ENCODE measurements around the gene ITPR1. TPM values are rescaled to one million over a fixed set of nuclear protein-coding genes. Genes with fewer than 3 reads are reported as not detected.
"Not testable (repeated sequence)": the region's sequence is repeated elsewhere in the genome, so short reads cannot be mapped to it uniquely, and the experiment has no call there.

Gene ITPR1
- polyA plus RNA-seq (ENCODE audit: insufficient read length in 3 of 3): 10 to 100 TPM; 48.6 to 58.8 (median 53.2) TPM
- long read RNA-seq, donor 1, partial matches to known transcripts: 0 of 3 reads
- long read RNA-seq, donor 1, other reads (novel, unspliced or antisense): 0 of 3 reads
- long read RNA-seq, donor 2, partial matches to known transcripts: 0 of 1 reads
- long read RNA-seq, donor 2, other reads (novel, unspliced or antisense): 0 of 1 reads
- long read RNA-seq, donor 3, partial matches to known transcripts: 5 of 7 reads
- long read RNA-seq, donor 3, other reads (novel, unspliced or antisense): 0 of 7 reads
- long read RNA-seq, donor 4, partial matches to known transcripts: 0 of 1 reads
- long read RNA-seq, donor 4, other reads (novel, unspliced or antisense): 0 of 1 reads
- long read RNA-seq, donor 5, partial matches to known transcripts: 0 of 1 reads
- long read RNA-seq, donor 5, other reads (novel, unspliced or antisense): 0 of 1 reads
- long read RNA-seq, donor 6, partial matches to known transcripts: 0 of 1 reads
- long read RNA-seq, donor 6, other reads (novel, unspliced or antisense): 0 of 1 reads
- long read RNA-seq, donor 7, partial matches to known transcripts: 0 of 4 reads
- long read RNA-seq, donor 7, other reads (novel, unspliced or antisense): 0 of 4 reads
- long read RNA-seq, donor 8: 0 reads
- long read RNA-seq, donor 9, partial matches to known transcripts: 0 of 4 reads
- long read RNA-seq, donor 9, other reads (novel, unspliced or antisense): 0 of 4 reads
- long read RNA-seq, donor 10, partial matches to known transcripts: 0 of 1 reads
- long read RNA-seq, donor 10, other reads (novel, unspliced or antisense): 0 of 1 reads
- long read RNA-seq, donor 11, partial matches to known transcripts: 0 of 3 reads
- long read RNA-seq, donor 11, other reads (novel, unspliced or antisense): 0 of 3 reads
- long read RNA-seq, donor 12, partial matches to known transcripts: 0 of 1 reads
- long read RNA-seq, donor 12, other reads (novel, unspliced or antisense): 0 of 1 reads
- long read RNA-seq, donor 13, partial matches to known transcripts: 0 of 3 reads
- long read RNA-seq, donor 13, other reads (novel, unspliced or antisense): 0 of 3 reads
- long read RNA-seq, donor 14: 0 reads
- long read RNA-seq, donor 15, partial matches to known transcripts: 0 of 1 reads
- long read RNA-seq, donor 15, other reads (novel, unspliced or antisense): 0 of 1 reads
- long read RNA-seq, donor 16: 0 reads

GRCh38 chr3:4493014-4493940, at the start of gene ITPR1:
Gene ITPR1, plus strand, starts transcription at chr3:4493348. Its CDS starts 23,144 bp downstream, at chr3:4516492.
- DNase-seq: peak; percentile 100

- no peak for DNase-seq
These were observed 45.7 kb upstream of the ITPR1 start for GRCh38 chr3:4447295-4447999.

GRCh38 chr3:4448187-4448586, 45.0 kb upstream of the ITPR1 start:
- DNase-seq: no peak

- DNase-seq: no peak
These were observed 43.9 kb upstream of the ITPR1 start for GRCh38 chr3:4449043-4449805.

DNA sequence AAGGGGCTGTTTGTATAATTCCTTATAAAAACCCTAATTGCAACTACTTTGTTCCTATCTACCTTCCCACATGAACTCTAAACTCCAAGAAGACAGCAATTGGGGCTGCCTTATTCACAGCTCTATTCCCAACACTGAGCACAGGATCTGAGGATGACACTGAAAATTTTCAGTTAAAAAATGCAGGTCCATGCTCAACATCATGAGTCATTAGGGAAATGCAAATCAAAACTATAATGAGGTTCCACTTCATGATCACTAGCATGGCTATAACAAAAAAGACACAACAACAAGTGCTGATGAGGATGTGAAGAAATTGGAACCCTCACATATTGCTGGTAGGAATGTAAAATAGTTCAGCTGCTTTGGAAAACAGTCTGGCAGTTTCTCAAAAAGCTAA, 39.0 kb upstream of the ITPR1 start:
- no peak for DNase-seq

DNA sequence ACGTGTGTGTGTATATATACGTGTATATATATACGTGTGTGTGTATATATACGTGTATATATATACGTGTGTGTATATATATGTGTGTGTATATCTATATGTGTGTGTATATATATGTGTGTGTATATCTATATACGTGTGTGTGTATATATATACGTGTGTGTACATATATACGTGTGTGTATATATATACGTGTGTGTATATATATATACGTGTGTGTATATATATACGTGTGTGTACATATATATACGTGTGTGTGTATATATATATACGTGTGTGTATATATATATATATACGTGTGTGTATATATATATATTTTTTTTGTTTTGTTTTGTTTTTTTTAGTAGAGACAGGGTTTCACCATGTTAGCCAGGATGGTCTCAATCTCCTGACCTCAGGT, 36.4 kb upstream of the ITPR1 start:
- DNase-seq: not testable (repeated sequence)

- DNase-seq: no peak
These were observed 34.2 kb upstream of the ITPR1 start for GRCh38 chr3:4458961-4459360.

GRCh38 chr3:4460334-4460733, 32.8 kb upstream of the ITPR1 start:
- DNase-seq: no peak

DNA sequence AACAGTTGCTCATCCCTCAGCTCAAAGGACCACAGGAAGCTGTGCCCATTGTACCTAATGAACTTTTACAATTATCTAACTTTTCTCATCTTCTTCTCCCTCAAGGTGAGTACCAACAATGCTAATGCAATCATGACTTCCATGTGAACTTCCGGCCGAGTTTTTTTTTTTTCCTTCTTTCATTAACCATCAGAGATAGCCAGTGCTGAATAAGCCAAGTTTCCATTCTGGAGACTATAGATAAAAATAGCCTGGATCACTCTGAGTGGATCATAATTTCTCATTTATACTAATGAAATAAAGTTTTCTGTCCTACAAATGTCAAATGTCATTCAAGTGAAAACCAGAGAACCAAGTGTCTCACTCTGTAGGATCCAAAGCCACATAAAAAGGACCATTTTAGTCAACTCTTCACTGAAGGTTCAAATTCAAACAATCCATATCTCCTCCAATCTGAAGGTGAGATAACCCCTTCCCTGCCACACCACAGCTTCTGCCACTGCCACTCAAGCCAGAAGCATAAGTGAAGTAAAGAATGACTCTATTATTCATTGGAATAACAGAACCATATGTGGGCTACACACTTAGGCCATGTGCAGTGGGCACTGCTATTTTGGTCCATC, 31.6 kb upstream of the ITPR1 start:
- DNase-seq: no peak

DNA sequence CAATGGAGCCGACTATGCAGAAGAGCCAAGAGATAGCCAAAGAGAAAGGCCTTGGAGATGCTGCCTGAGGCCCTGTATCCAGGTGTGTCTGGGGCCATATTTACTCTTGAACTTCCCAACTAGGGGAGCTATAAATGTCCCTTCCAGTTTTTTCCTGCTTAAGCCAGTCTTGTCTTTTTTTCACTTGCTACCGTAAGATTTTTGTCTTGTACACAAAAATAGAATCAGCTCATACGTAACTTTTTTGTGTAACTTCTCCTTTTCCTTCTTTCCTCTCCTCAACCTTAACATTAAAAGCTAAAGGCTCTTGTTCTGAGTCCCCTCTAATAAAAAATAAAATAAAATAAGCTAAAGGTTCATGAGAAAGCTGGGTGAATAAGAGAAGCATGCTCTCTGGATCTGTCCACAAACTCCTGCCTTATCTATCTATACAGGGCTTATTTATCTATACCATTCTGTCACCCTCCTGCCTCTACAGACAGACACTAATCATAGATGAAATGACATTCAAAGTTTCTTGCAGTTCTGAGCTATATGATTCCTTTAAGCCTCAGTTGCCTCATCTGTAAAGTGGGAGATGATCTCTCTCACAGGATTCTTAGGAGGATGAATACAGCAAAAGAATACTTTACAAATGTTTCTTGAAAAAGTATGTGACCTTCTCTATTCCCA, 30.6 kb upstream of the ITPR1 start:
- no peak for DNase-seq

- no peak for DNase-seq
These were observed 28.6 kb upstream of the ITPR1 start for GRCh38 chr3:4464576-4464975.

DNA sequence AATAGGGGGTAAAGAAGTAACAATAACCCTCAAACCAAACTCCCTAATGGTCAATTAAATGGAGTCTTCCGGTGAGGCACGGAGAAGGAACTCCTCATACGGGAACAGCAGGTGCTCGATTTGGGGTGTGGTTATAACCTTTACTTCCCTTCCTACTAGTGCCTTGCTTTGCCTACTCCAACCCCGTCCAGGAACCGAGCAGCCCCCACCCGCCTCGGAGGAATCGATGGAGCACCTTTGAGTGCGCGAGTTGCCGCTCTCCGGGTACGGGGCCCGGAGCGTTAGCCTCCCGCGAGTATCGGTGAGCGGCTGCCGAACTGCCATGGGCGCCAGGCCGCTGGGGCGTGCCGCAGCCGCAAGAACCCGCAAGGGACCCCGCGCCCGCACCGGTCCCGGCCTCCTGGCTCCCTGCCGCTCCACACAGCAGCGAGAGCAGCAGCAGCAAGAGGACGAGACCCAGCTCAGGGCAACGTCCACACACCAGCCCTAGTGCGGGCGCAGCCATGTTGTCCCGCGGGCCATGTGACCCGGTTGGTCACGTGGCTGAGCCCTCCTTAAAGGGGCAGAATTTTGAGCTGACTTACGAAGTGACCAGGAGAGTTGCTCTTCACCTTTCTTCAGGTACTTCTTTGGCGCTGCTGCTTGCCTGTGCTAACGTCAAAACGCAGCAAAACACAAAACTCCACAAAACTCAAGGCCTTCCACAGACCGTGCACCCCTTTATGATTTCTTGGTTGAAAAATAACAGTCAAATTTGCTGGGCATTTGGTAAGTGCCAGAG, 26.2 kb upstream of the ITPR1 start, which contains the start of gene SUMF1:
Gene SUMF1, minus strand, starts transcription at position 529 of the 781 bp plus-strand sequence. Its CDS starts 24 bp downstream, at position 505.
- DNase-seq: peak; percentile 84

GRCh38 chr3:4467522-4467867, 25.7 kb upstream of the ITPR1 start:
- no peak for DNase-seq

DNA sequence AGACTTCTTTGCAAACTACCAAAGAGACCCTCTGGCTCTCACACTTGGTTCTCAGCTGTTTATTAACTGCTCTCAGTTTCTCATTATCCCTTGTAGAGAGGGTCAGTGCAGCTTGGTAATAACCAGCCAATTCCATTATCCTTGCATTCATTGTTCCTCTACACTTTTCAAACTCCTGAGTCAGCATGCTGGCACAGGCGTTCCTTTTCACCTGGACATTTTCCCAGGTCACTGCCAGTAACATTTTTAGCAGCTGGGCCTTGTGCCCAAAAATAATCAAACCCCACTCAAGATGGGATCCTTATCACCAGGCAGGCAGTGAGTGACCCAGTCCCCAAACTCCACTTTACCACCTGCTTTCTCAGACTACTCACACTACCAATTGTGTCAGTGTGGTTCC, 21.2 kb upstream of the ITPR1 start:
- no peak for DNase-seq

- DNase-seq: no peak
These were observed 20.8 kb upstream of the ITPR1 start for GRCh38 chr3:4472312-4472711.

- DNase-seq: no peak
These were observed 20.4 kb upstream of the ITPR1 start for GRCh38 chr3:4472766-4473165.

- no peak for DNase-seq
These were observed 18.3 kb upstream of the ITPR1 start for GRCh38 chr3:4474683-4475490.
